ENCODE measurements around the gene NUBP2.

GRCh38 chr16:1790611-1791255 lies 8.0 kb downstream of the NUBP2 start:
- no peak for TF ChIP-seq CHD2 (IDR thresholded peaks at IDR 0.05; ENCODE audit: low read length, partially characterized antibody)
- TF ChIP-seq RAD21 (IDR thresholded peaks at IDR 0.05; ENCODE audit: low read length): no peak
- TF ChIP-seq MAX (IDR thresholded peaks at IDR 0.05; ENCODE audit: low read depth): no peak
- TF ChIP-seq, protein P1, sequence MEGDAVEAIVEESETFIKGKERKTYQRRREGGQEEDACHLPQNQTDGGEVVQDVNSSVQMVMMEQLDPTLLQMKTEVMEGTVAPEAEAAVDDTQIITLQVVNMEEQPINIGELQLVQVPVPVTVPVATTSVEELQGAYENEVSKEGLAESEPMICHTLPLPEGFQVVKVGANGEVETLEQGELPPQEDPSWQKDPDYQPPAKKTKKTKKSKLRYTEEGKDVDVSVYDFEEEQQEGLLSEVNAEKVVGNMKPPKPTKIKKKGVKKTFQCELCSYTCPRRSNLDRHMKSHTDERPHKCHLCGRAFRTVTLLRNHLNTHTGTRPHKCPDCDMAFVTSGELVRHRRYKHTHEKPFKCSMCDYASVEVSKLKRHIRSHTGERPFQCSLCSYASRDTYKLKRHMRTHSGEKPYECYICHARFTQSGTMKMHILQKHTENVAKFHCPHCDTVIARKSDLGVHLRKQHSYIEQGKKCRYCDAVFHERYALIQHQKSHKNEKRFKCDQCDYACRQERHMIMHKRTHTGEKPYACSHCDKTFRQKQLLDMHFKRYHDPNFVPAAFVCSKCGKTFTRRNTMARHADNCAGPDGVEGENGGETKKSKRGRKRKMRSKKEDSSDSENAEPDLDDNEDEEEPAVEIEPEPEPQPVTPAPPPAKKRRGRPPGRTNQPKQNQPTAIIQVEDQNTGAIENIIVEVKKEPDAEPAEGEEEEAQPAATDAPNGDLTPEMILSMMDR (IDR thresholded peaks at IDR 0.05): no peak
- no peak for TF ChIP-seq TAF1 (IDR thresholded peaks at IDR 0.05; ENCODE audit: borderline replicate concordance, low read depth, low read length)
- TF ChIP-seq USF2 (IDR thresholded peaks at IDR 0.05; ENCODE audit: borderline replicate concordance, low read depth, low read length): no peak
- TF ChIP-seq SIN3A (IDR thresholded peaks at IDR 0.05; ENCODE audit: borderline replicate concordance, low read depth, low read length): no peak
- no peak for TF ChIP-seq EP300 (IDR thresholded peaks at IDR 0.05; ENCODE audit: borderline replicate concordance in 1 of 2, low read depth in 1 of 2, low read length in 1 of 2)
- no peak for TF ChIP-seq REST (IDR thresholded peaks at IDR 0.05; ENCODE audit: low read depth, low read length)
- TF ChIP-seq PBX3 (IDR thresholded peaks at IDR 0.05): no peak
- no peak for TF ChIP-seq GABPA (IDR thresholded peaks at IDR 0.05; ENCODE audit: low read depth)
- no peak for TF ChIP-seq RCOR1 (IDR thresholded peaks at IDR 0.05; ENCODE audit: low read length)
- no peak for TF ChIP-seq YY1 (IDR thresholded peaks at IDR 0.05; ENCODE audit: low read depth)
- no peak for TF ChIP-seq NRF1 (IDR thresholded peaks at IDR 0.05; ENCODE audit: low read depth, low read length)

Data from SK-N-SH (cell line).